Peyer's patch (tissue), 4 donors: ENCODE measurements around the gene CDX1.

Source experiments
- CTCF ChIP-seq, 6 experiments: fragments of 450-650 bp in 4 of 6; fragments of 200-600 bp in 2 of 6; sonication (generic) in 1 of 6; IDR thresholded peaks; one replicate each; pipeline ENCODE4 v1.5.1; 2017 to 2019; ENCODE audit warnings: antibody characterized with exemption in 6 of 6, mild to moderate bottlenecking in 3 of 6, moderate library complexity in 1 of 6
- POLR2A ChIP-seq, 2 donors: fragments of 450-650 bp; IDR thresholded peaks; one replicate each; pipeline ENCODE4 v1.5.1; 2017; ENCODE audit warnings: antibody characterized with exemption in 2 of 2, mild to moderate bottlenecking in 2 of 2, moderate library complexity in 2 of 2

DNA sequence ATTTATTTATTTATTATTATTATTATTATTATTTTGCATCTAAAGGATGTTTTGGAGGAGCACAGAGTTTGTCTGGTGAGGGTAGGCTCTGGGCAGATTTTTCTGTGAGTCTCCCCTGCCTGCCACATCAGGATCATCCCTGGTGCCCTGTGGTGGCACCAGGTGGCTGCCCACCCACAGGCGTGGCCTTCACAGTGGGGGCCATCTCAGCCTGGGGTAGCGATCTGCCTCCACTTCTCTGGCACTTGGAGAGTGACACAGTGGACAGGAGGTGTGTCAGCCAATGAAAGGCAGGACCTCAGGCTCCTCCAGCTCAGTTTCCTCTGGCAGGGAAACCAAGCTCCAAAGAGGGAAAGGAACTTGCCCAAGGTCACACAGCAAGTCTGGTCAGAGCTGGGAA is 53.3 kb downstream of the CDX1 start:
- TF ChIP-seq CTCF (IDR thresholded peaks at IDR 0.05): no peak
- TF ChIP-seq POLR2A (IDR thresholded peaks at IDR 0.05): no peak
